HCT116 (cell line): Measurements from ENCODE around the gene EPYC. TPM values are rescaled to one million over a fixed set of nuclear protein-coding genes. Genes with fewer than 3 reads are reported as not detected.

ENCODE experiments used
- ATAC-seq: fragments of 200-7000 bp; cut with Tn5 transposase; 2 replicates; pipeline ENCODE4 v1.9.1; 2020; ENCODE audit warnings: mild to moderate bottlenecking, moderate library complexity
- BruUV-seq: library from RNA; stranded (reverse); fragments of 400-500 nt; replicated peaks from 2 replicates; lab custom pipeline; 2021; lab: Mats Ljungman, UMichigan
- CTCF ChIA-PET: fragments of 300-600 bp; sonication (Branson Sonifier 250); formaldehyde crosslinking; loops from one replicate; lab custom pipeline; 2021; ENCODE audit warnings: antibody characterized with exemption; lab: Charles Lee
- POLR2A ChIA-PET: fragments of 300-600, 350-600 bp; sonication (Branson Sonifier 250); formaldehyde crosslinking; loops from one replicate; lab custom pipeline; 2021; ENCODE audit warnings: antibody characterized with exemption; lab: Charles Lee
- RAD21 ChIA-PET, 2 experiments: fragments of 300-600 bp; sonication (Branson Sonifier 250); formaldehyde crosslinking; loops; one replicate each; lab custom pipeline; 2023; ENCODE audit warnings: low total read pairs in 2 of 2; ENCODE audit not compliant: uncharacterized antibody in 2 of 2, unreplicated experiment in 2 of 2, low non-redundant PET in 1 of 2; lab: Charles Lee
- DNase-seq: peaks from one replicate; pipeline ENCODE4 v3.0.0-alpha.2; 2010; ENCODE audit warnings: low read depth, low spot score
- H2AFZ ChIP-seq: fragments of 200-600 bp; shearing (Covaris generic), sonication (generic); 2 replicates; pipeline ENCODE4 v1.6.1; 2017; ENCODE audit warnings: low read depth, mixed run types, mixed read lengths, antibody characterized with exemption, low read length; ENCODE audit not compliant: poor library complexity, severe bottlenecking
- H3K27ac ChIP-seq: 2 replicates; pipeline ENCODE4 v1.5.1; 2012; ENCODE audit warnings: low read depth, low read length
- H3K27me3 ChIP-seq: fragments of 200-600 bp; sonication (generic); 2 replicates; pipeline ENCODE4 v1.6.1; 2016; ENCODE audit warnings: mixed run types, low read length, mixed read lengths; ENCODE audit not compliant: insufficient read depth
- H3K36me3 ChIP-seq, 2 experiments: fragments of 200-500 bp in 1 of 2; fragments of 200-600 bp in 1 of 2; sonication (Bioruptor generic) in 1 of 2; sonication (generic) in 1 of 2; 2 replicates each; pipeline versions ENCODE4 v1.5.1 to v1.6.1; 2014 to 2016; ENCODE audit warnings: low read length in 2 of 2, inconsistent platforms in 1 of 2, mixed read lengths in 1 of 2, mixed run types in 1 of 2; ENCODE audit not compliant: insufficient read depth in 2 of 2, control insufficient read depth in 1 of 2
- H3K4me1 ChIP-seq, 2 experiments: fragments of 200-600 bp in 1 of 2; sonication (generic) in 1 of 2; 2 replicates each; pipeline versions ENCODE4 v1.5.1 to v1.6.1; 2012 to 2017; ENCODE audit warnings: low read length in 2 of 2, inconsistent platforms in 1 of 2, mild to moderate bottlenecking in 1 of 2, mixed read lengths in 1 of 2, mixed run types in 1 of 2, moderate library complexity in 1 of 2; ENCODE audit not compliant: insufficient read depth in 2 of 2, control insufficient read depth in 1 of 2
- H3K4me2 ChIP-seq: fragments of 200-600 bp; sonication (generic); 2 replicates; pipeline ENCODE4 v1.6.1; 2017; ENCODE audit warnings: mixed run types, low read length, mixed read lengths
- H3K4me3 ChIP-seq, 2 experiments: fragments of 200-600 bp in 1 of 2; sonication (generic) in 1 of 2; replicated peaks in 1 of 2; 2 replicates each; pipeline ENCODE4 v1.5.1; 2011 to 2016; ENCODE audit warnings: low read length in 2 of 2, control low read depth in 1 of 2, low read depth in 1 of 2, mild to moderate bottlenecking in 1 of 2, mixed read lengths in 1 of 2, mixed run types in 1 of 2
- H3K79me2 ChIP-seq: fragments of 200-600 bp; sonication (generic); 2 replicates; pipeline ENCODE4 v1.6.1; 2017; ENCODE audit warnings: mild to moderate bottlenecking, mixed run types, low read length, moderate library complexity, mixed read lengths; ENCODE audit not compliant: insufficient read depth
- H3K9ac ChIP-seq: fragments of 200-600 bp; sonication (generic); 2 replicates; pipeline ENCODE4 v1.6.1; 2016; ENCODE audit warnings: low read length, mixed read lengths
- H3K9me2 ChIP-seq: fragments of 200-600 bp; sonication (generic), shearing (Covaris generic); 2 replicates; pipeline ENCODE4 v1.6.1; 2017; ENCODE audit warnings: mixed run types, mild to moderate bottlenecking, moderate library complexity; ENCODE audit not compliant: insufficient read depth
- H3K9me3 ChIP-seq, 2 experiments: fragments of 200-500 bp in 1 of 2; fragments of 200-600 bp in 1 of 2; sonication (Bioruptor generic) in 1 of 2; sonication (generic) in 1 of 2; 2 replicates each; pipeline ENCODE4 v1.6.1; 2014 to 2017; ENCODE audit warnings: low read length in 2 of 2, mixed read lengths in 2 of 2, inconsistent platforms in 1 of 2, low read depth in 1 of 2, mild to moderate bottlenecking in 1 of 2, mixed run types in 1 of 2, moderate library complexity in 1 of 2; ENCODE audit not compliant: control insufficient read depth in 1 of 2, insufficient read depth in 1 of 2
- H4K20me1 ChIP-seq: fragments of 200-600 bp; sonication (generic), shearing (Covaris generic); 2 replicates; pipeline ENCODE4 v1.6.1; 2017; ENCODE audit warnings: mixed run types, mild to moderate bottlenecking, moderate library complexity; ENCODE audit not compliant: insufficient read depth
- EGR1 ChIP-seq: IDR thresholded peaks from 2 replicates; pipeline ENCODE4 v1.6.1; 2012; ENCODE audit warnings: low read depth
- ELF1 ChIP-seq: IDR thresholded peaks from 2 replicates; pipeline ENCODE4 v1.6.1; 2012; ENCODE audit warnings: low read depth, borderline replicate concordance
- EZH2phosphoT487 ChIP-seq: fragments of 200-600 bp; IDR thresholded peaks from 2 replicates; pipeline ENCODE4 v1.6.1; 2018; ENCODE audit warnings: antibody characterized with exemption, borderline replicate concordance
- POLR2AphosphoS5 ChIP-seq: IDR thresholded peaks from 2 replicates; pipeline ENCODE4 v1.6.1; 2011; ENCODE audit warnings: mild to moderate bottlenecking, low read depth, low read length, moderate library complexity
- RAD21 ChIP-seq: IDR thresholded peaks from 2 replicates; pipeline ENCODE4 v1.6.1; 2012; ENCODE audit warnings: low read depth, mild to moderate bottlenecking
- SP1 ChIP-seq: IDR thresholded peaks from 2 replicates; pipeline ENCODE4 v1.6.1; 2012; ENCODE audit warnings: low read depth
- SRF ChIP-seq: IDR thresholded peaks from 2 replicates; pipeline ENCODE4 v1.6.1; 2012; ENCODE audit warnings: low read depth
- ZNF274 ChIP-seq: fragments of 200-500 bp; sonication (Bioruptor generic); IDR thresholded peaks from 2 replicates; pipeline ENCODE4 v1.6.1; 2014; ENCODE audit warnings: mild to moderate bottlenecking, low read depth, low read length, inconsistent platforms
- intact Hi-C: fragments of 100-400 bp; cut with micrococcal nuclease; formaldehyde crosslinking; loops from 2 replicates; pipeline ENCODE4 v1.10.0; 2022
- total RNA-seq: library from RNA; stranded (reverse); gene quantifications from one replicate; pipeline ENCODE4 v1.2.1, GENCODE V29; 2021; ENCODE audit not compliant: unreplicated experiment
- TF ChIP-seq, protein P1 (sequence below): IDR thresholded peaks from 2 replicates; pipeline ENCODE4 v1.6.1; 2012
- TF ChIP-seq, protein P2 (sequence below): IDR thresholded peaks from 2 replicates; pipeline ENCODE4 v1.6.1; 2012; ENCODE audit warnings: low read depth

The EPYC gene
- total RNA-seq, 1 experiment from 2014 or later = not detected

DNA sequence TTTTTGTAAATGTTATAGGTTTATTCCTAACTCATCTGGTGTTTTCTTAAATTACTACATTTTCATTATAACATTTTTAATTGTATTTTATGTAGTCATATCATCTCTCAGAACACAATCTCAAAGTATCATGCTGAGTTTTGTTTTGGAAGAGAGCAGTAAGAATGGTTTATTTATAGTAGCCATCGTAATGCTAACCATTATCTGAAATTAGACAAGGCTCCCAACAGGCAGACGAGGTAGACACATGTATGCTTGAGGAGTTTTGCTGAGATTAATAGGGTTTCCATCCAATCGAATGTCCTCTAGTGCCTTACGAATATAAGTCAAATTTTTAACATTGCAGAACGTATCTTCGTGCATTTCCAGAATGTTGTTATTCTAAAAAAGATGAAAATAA, 40.8 kb downstream of the EPYC start:
- CTCF ChIA-PET = no interaction called here

More for the DNA sequence above, 40.8 kb downstream of the EPYC start:
- no peak overlapping the region for H2AFZ ChIP-seq
- no peaks in the 10 kb centered on the region for H3K79me2 ChIP-seq
- no peaks in the 10 kb centered on the region for H3K27me3 ChIP-seq
- TF ChIP-seq SP1 (no peak), EZH2phosphoT487 (no peak), POLR2AphosphoS5 (no peak), RAD21 (no peak), SRF (no peak), EGR1 (no peak), ELF1 (no peak), ZNF274 (no peak)
- TF ChIP-seq, protein P1, sequence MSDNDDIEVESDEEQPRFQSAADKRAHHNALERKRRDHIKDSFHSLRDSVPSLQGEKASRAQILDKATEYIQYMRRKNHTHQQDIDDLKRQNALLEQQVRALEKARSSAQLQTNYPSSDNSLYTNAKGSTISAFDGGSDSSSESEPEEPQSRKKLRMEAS = no peak
- TF ChIP-seq, protein P2, sequence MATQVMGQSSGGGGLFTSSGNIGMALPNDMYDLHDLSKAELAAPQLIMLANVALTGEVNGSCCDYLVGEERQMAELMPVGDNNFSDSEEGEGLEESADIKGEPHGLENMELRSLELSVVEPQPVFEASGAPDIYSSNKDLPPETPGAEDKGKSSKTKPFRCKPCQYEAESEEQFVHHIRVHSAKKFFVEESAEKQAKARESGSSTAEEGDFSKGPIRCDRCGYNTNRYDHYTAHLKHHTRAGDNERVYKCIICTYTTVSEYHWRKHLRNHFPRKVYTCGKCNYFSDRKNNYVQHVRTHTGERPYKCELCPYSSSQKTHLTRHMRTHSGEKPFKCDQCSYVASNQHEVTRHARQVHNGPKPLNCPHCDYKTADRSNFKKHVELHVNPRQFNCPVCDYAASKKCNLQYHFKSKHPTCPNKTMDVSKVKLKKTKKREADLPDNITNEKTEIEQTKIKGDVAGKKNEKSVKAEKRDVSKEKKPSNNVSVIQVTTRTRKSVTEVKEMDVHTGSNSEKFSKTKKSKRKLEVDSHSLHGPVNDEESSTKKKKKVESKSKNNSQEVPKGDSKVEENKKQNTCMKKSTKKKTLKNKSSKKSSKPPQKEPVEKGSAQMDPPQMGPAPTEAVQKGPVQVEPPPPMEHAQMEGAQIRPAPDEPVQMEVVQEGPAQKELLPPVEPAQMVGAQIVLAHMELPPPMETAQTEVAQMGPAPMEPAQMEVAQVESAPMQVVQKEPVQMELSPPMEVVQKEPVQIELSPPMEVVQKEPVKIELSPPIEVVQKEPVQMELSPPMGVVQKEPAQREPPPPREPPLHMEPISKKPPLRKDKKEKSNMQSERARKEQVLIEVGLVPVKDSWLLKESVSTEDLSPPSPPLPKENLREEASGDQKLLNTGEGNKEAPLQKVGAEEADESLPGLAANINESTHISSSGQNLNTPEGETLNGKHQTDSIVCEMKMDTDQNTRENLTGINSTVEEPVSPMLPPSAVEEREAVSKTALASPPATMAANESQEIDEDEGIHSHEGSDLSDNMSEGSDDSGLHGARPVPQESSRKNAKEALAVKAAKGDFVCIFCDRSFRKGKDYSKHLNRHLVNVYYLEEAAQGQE = no peak
- TF ChIP-seq, all 23 proteins: peak for 0
- Histone ChIP-seq H3K9me3 (no peaks in the 10 kb centered on the region), H3K4me2 (no peak overlapping the region), H3K36me3 (no peaks in the 10 kb centered on the region), H3K9ac (no peak overlapping the region), H3K9me2 (no peaks in the 10 kb centered on the region), H3K4me3 (no peak overlapping the region), H3K4me1 (no peaks in the 10 kb centered on the region), H4K20me1 (no peaks in the 10 kb centered on the region), H3K27ac (no peak overlapping the region)
- no peak for DNase-seq
- ChIA-PET POLR2A (no interaction called here), RAD21 (no interaction called here)
- intact Hi-C loops = no loop called here
- BruUV-seq = no TSS peak
- no peak for ATAC-seq
